ENCODE measurements around the gene COPZ2.
A peak's percentile ranks its signal among the peaks of the same experiment; 100 is the strongest.

Gene COPZ2

DNA sequence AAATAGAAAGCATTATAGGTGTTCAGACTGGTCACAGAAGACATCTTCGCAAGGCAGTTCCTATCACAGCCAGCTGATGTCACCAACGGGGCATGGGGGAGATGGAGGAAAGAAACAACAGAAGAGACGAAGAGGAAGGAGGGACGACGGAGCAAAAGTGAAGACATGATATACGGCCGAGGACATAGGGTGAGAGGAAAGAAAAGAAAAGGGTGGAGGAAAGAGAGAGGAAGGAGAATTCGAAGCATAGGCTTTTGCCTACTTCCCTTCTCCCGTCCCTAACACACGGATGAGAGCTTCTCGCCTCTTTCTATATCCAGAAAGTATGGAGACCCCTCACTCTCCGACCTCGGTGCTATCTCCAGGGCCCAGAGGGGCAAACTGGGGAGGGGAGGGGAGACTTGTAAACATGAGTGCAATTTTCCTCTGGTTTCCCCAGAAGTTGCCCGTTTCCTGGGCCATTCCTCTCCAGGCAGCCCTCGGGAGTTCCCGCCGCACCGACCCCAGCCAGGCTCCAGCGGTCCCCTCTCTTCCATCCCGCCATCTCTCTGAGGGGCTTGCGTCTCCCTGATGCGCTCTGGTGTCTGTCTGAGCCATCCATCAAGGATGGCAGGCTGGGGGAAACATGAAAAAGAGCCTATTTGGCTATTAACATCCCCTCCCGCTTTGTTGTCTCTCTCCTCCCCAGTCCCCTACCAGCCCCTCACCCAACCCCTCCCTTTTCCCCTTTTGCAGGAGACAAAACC, 26.0 kb downstream of the COPZ2 start (continued):
- TF ChIP-seq ZNF148 (tag by site-specific recombination; IDR thresholded peaks at IDR 0.05; ENCODE audit: borderline replicate concordance): no peak
- no peak for TF ChIP-seq ZNF677 (tag by site-specific recombination; IDR thresholded peaks at IDR 0.05)
- TF ChIP-seq ZNF404 (tag by site-specific recombination; IDR thresholded peaks at IDR 0.05): no peak
- no peak for TF ChIP-seq ZNF555 (tag by site-specific recombination; conservative IDR thresholded peaks at IDR 0.05)
- TF ChIP-seq ZNF664 (tag by site-specific recombination; IDR thresholded peaks at IDR 0.05): no peak
- TF ChIP-seq, protein P1, sequence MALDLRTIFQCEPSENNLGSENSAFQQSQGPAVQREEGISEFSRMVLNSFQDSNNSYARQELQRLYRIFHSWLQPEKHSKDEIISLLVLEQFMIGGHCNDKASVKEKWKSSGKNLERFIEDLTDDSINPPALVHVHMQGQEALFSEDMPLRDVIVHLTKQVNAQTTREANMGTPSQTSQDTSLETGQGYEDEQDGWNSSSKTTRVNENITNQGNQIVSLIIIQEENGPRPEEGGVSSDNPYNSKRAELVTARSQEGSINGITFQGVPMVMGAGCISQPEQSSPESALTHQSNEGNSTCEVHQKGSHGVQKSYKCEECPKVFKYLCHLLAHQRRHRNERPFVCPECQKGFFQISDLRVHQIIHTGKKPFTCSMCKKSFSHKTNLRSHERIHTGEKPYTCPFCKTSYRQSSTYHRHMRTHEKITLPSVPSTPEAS (tag by site-specific recombination; IDR thresholded peaks at IDR 0.05): no peak
- no peak for TF ChIP-seq ZNF211 (tag by site-specific recombination; IDR thresholded peaks at IDR 0.05; ENCODE audit: low read depth)
- TF ChIP-seq FEZF1 (tag by site-specific recombination; IDR thresholded peaks at IDR 0.05): no peak
- peak; percentile 9; the same call in 1 of the 2 replicates for TF ChIP-seq KLF9 (tag by site-specific recombination; IDR thresholded peaks at IDR 0.05; ENCODE audit: low read depth)
- no peak for TF ChIP-seq HOXC10 (CRISPR knock-in tag; IDR thresholded peaks at IDR 0.05)
- TF ChIP-seq ZNF791 (tag by site-specific recombination; IDR thresholded peaks at IDR 0.05): no peak

GRCh38 chr17:48010193-48010592, 27.4 kb downstream of the COPZ2 start:
- CTCF ChIA-PET: interaction anchor here (0.8 to 15.5 kb wide), 11 partner anchors 9 to 167 kb away, joined by 3 to 386 read pairs (median 4); partner anchors contain the start of genes CDK5RAP3, NFE2L1 and PNPO
- Histone ChIP-seq H3K36me3 (ENCODE audit: control insufficient read depth in 2 of 2, insufficient read depth in 1 of 2, low read length in 2 of 2) (no peaks in the 10 kb centered on the region), H3K4me1 (ENCODE audit: control insufficient read depth, insufficient read depth, low read length) (peaks cover 13% of the 10 kb centered on the region), H3K27ac (ENCODE audit: extremely low read depth, low read depth, low read length) (no peak overlapping the region), H3K9me3 (ENCODE audit: control insufficient read depth, insufficient read depth, low read depth, low read length) (no peaks in the 10 kb centered on the region), H3K4me3 (ENCODE audit: low read depth, low read length) (no peak overlapping the region)
- TF ChIP-seq RBAK (tag by site-specific recombination; IDR thresholded peaks at IDR 0.05): no peak
- no peak for TF ChIP-seq ZNF544 (tag by site-specific recombination; IDR thresholded peaks at IDR 0.05)
- no peak for TF ChIP-seq PRDM6 (tag by site-specific recombination; IDR thresholded peaks at IDR 0.05)
- TF ChIP-seq ZNF626 (tag by site-specific recombination; IDR thresholded peaks at IDR 0.05): no peak
- TF ChIP-seq ZSCAN30 (tag by site-specific recombination; IDR thresholded peaks at IDR 0.05): no peak
- POLR2A ChIA-PET: interaction anchor here (0.6 to 2.5 kb wide), 4 partner anchors 34 to 189 kb away, joined by 3 to 12 read pairs (median 4); partner anchors contain the start of genes CDK5RAP3, LRRC46, MRPL10 and OSBPL7
